Stimulated activated CD4-positive, alpha-beta T cell treated with anti-CD3 and anti-CD28 coated beads, Interleukin-4, amount 100 ng/mL, for 4 hours (primary cell): ENCODE data around the gene SVIL.

Experiments
- DNase-seq, 2 experiments: peaks; one replicate each; pipeline ENCODE4 v3.0.0-alpha.2; 2020

SVIL gene

GRCh38 chr10:29634764-29635625 lies at the start of gene SVIL:
SVIL (minus strand) TSS chr10:29634971; CDS start chr10:29555058, 79,913 bp downstream.
- DNase-seq, result no peak

- DNase-seq, result peak in 1 of 2 experiments; percentile 40
Measured at GRCh38 chr10:29681676-29682448, 47.1 kb upstream of the SVIL start.

GRCh38 chr10:29680091-29680490 lies 45.3 kb upstream of the SVIL start:
- no peak for DNase-seq

- DNase-seq, result no peak
Measured at GRCh38 chr10:29676732-29677131, 42.0 kb upstream of the SVIL start.

GRCh38 chr10:29675984-29676383 lies 41.2 kb upstream of the SVIL start:
- DNase-seq, result no peak

GRCh38 chr10:29671968-29672367 lies 37.2 kb upstream of the SVIL start:
- DNase-seq, result no peak

GRCh38 chr10:29671228-29671780 lies 36.5 kb upstream of the SVIL start:
- DNase-seq, result no peak

GRCh38 chr10:29670761-29671160 lies 36.0 kb upstream of the SVIL start:
- no peak for DNase-seq

- DNase-seq, result no peak
Measured at GRCh38 chr10:29669149-29669548, 34.4 kb upstream of the SVIL start.

GRCh38 chr10:29668628-29669027 lies 33.9 kb upstream of the SVIL start:
- no peak for DNase-seq

GRCh38 chr10:29667191-29667590 lies 32.4 kb upstream of the SVIL start:
- no peak for DNase-seq

GRCh38 chr10:29666201-29666600 lies 31.4 kb upstream of the SVIL start:
- no peak for DNase-seq

GRCh38 chr10:29663718-29664117 lies 28.9 kb upstream of the SVIL start:
- DNase-seq, result no peak

- peak; percentile 27 to 76 for DNase-seq
Measured at GRCh38 chr10:29658984-29659965, 24.5 kb upstream of the SVIL start.

- DNase-seq, result no peak
Measured at GRCh38 chr10:29657719-29658274, 23.0 kb upstream of the SVIL start.

- no peak for DNase-seq
Measured at GRCh38 chr10:29656451-29656992, 21.8 kb upstream of the SVIL start.

- no peak for DNase-seq
Measured at GRCh38 chr10:29652192-29652591, 17.4 kb upstream of the SVIL start.

- DNase-seq, result no peak
Measured at GRCh38 chr10:29651767-29652166, 17.0 kb upstream of the SVIL start.

GRCh38 chr10:29650552-29650944 lies 15.8 kb upstream of the SVIL start:
- DNase-seq, result no peak

GRCh38 chr10:29649561-29650551 lies 15.1 kb upstream of the SVIL start:
- no peak for DNase-seq

- no peak for DNase-seq
Measured at GRCh38 chr10:29648983-29649268, 14.2 kb upstream of the SVIL start.
